OCI-LY1 (cell line): ENCODE results near the gene VCX3B.
"Not testable (repeated sequence)": the region's sequence is repeated elsewhere in the genome, so short reads cannot be mapped to it uniquely, and the experiment has no call there.

ENCODE experiments used
- H2AFZ ChIP-seq: fragments of 200-600 bp; sonication (generic), shearing (Covaris generic); 2 replicates; pipeline ENCODE4 v1.6.0; 2014; ENCODE audit warnings: antibody characterized with exemption, mild to moderate bottlenecking, low read length
- H3F3A ChIP-seq: fragments of 200-600 bp; sonication (generic), shearing (Covaris generic); 2 replicates; pipeline ENCODE4 v1.6.0; 2014; ENCODE audit warnings: mild to moderate bottlenecking, antibody characterized with exemption, low read length, moderate library complexity; ENCODE audit not compliant: insufficient read depth
- H3K27ac ChIP-seq: fragments of 200-600 bp; sonication (generic); 2 replicates; pipeline ENCODE4 v1.5.1; 2014; ENCODE audit warnings: low read length, mixed run types, mild to moderate bottlenecking, low read depth; ENCODE audit not compliant: poor library complexity, severe bottlenecking
- H3K27me3 ChIP-seq: fragments of 200-600 bp; sonication (generic); 2 replicates; pipeline ENCODE4 v1.6.0; 2014; ENCODE audit warnings: antibody characterized with exemption, mild to moderate bottlenecking, low read length, moderate library complexity; ENCODE audit not compliant: insufficient read depth
- H3K36me3 ChIP-seq: fragments of 200-600 bp; sonication (generic); 2 replicates; pipeline ENCODE4 v1.6.1; 2014; ENCODE audit warnings: mild to moderate bottlenecking, antibody characterized with exemption, low read length, moderate library complexity, mixed read lengths; ENCODE audit not compliant: insufficient read depth
- H3K4me1 ChIP-seq: fragments of 200-600 bp; sonication (generic); 2 replicates; pipeline ENCODE4 v1.5.1; 2014; ENCODE audit warnings: mild to moderate bottlenecking, low read length, moderate library complexity; ENCODE audit not compliant: insufficient read depth, severe bottlenecking
- H3K4me2 ChIP-seq: fragments of 200-600 bp; sonication (generic), shearing (Covaris generic); 2 replicates; pipeline ENCODE4 v1.6.1; 2014; ENCODE audit warnings: low read length
- H3K4me3 ChIP-seq: fragments of 200-600 bp; sonication (generic); 2 replicates; pipeline ENCODE4 v1.5.1; 2014; ENCODE audit warnings: low read length, low read depth, mild to moderate bottlenecking, mixed read lengths; ENCODE audit not compliant: poor library complexity, severe bottlenecking
- H3K79me2 ChIP-seq: fragments of 200-600 bp; shearing (Covaris generic); 2 replicates; pipeline ENCODE4 v1.6.1; 2016; ENCODE audit warnings: mixed run types, low read length, mixed read lengths; ENCODE audit not compliant: insufficient read depth
- H3K9ac ChIP-seq: fragments of 200-600 bp; sonication (generic), shearing (Covaris generic); 2 replicates; pipeline ENCODE4 v1.6.1; 2014; ENCODE audit warnings: mild to moderate bottlenecking, low read length, mixed read lengths
- H3K9me2 ChIP-seq: fragments of 200-600 bp; sonication (generic), shearing (Covaris generic); 2 replicates; pipeline ENCODE4 v1.6.1; 2014; ENCODE audit warnings: low read depth, mild to moderate bottlenecking, low read length, mixed read lengths
- H3K9me3 ChIP-seq: fragments of 200-600 bp; shearing (Covaris generic); 2 replicates; pipeline ENCODE4 v1.6.1; 2014; ENCODE audit warnings: low read length, mixed read lengths
- H4K20me1 ChIP-seq: fragments of 200-600 bp; sonication (generic), shearing (Covaris generic); 2 replicates; pipeline ENCODE4 v1.6.0; 2016; ENCODE audit warnings: mild to moderate bottlenecking, low read length; ENCODE audit not compliant: insufficient read depth
- CTCF ChIP-seq: fragments of 200-600 bp; sonication (generic), shearing (Covaris generic); IDR thresholded peaks from 2 replicates; pipeline ENCODE4 v1.5.1; 2017; ENCODE audit warnings: mild to moderate bottlenecking, antibody characterized with exemption, low read length, moderate library complexity, mixed read lengths
- EZH2 ChIP-seq: fragments of 200-600 bp; sonication (generic), shearing (Covaris generic); IDR thresholded peaks from 2 replicates; pipeline ENCODE4 v1.8.0; 2017; ENCODE audit warnings: borderline replicate concordance, mixed run types, mild to moderate bottlenecking, antibody characterized with exemption, low read length, moderate library complexity, mixed read lengths

VCX3B gene

GRCh38 chrX:8447368-8447767 lies 17.3 kb upstream of the VCX3B start:
- no peak overlapping the region for H3K9ac ChIP-seq
- no peaks in the 10 kb centered on the region for H3K9me3 ChIP-seq
- TF ChIP-seq CTCF (no peak), EZH2 (no peak)
- no peaks in the 10 kb centered on the region for H3F3A ChIP-seq
- H3K4me3 ChIP-seq = no peak overlapping the region
- H3K79me2 ChIP-seq = no peaks in the 10 kb centered on the region
- no peak overlapping the region for H3K4me2 ChIP-seq
- H3K36me3 ChIP-seq = no peaks in the 10 kb centered on the region
- H3K27me3 ChIP-seq = no peaks in the 10 kb centered on the region
- H3K9me2 ChIP-seq = no peaks in the 10 kb centered on the region
- no peak overlapping the region for H2AFZ ChIP-seq
- no peak overlapping the region for H3K27ac ChIP-seq
- H3K4me1 ChIP-seq = no peaks in the 10 kb centered on the region
- H4K20me1 ChIP-seq = no peaks in the 10 kb centered on the region

GRCh38 chrX:8452343-8452742 lies 12.3 kb upstream of the VCX3B start:
- H3K79me2 ChIP-seq, H2AFZ ChIP-seq, H3K9ac ChIP-seq, H3K27ac ChIP-seq, H3K27me3 ChIP-seq, H3K36me3 ChIP-seq, H3K4me1 ChIP-seq, H3K4me2 ChIP-seq, H3K9me2 ChIP-seq, H3K9me3 ChIP-seq, H4K20me1 ChIP-seq, H3F3A ChIP-seq, H3K4me3 ChIP-seq: not testable (repeated sequence)

- H3K9ac ChIP-seq = no peak overlapping the region
- no peak overlapping the region for H3K27ac ChIP-seq
- no peaks in the 10 kb centered on the region for H3K79me2 ChIP-seq
- no peaks in the 10 kb centered on the region for H3K4me1 ChIP-seq
- H2AFZ ChIP-seq = no peak overlapping the region
- H4K20me1 ChIP-seq = no peaks in the 10 kb centered on the region
- H3K4me2 ChIP-seq = no peak overlapping the region
- TF ChIP-seq CTCF (no peak), EZH2 (no peak)
- no peaks in the 10 kb centered on the region for H3K36me3 ChIP-seq
- no peaks in the 10 kb centered on the region for H3F3A ChIP-seq
- no peaks in the 10 kb centered on the region for H3K9me2 ChIP-seq
- H3K9me3 ChIP-seq = no peaks in the 10 kb centered on the region
- no peaks in the 10 kb centered on the region for H3K27me3 ChIP-seq
- H3K4me3 ChIP-seq = no peak overlapping the region
These were observed 11.0 kb upstream of the VCX3B start for GRCh38 chrX:8453611-8454010.

DNA sequence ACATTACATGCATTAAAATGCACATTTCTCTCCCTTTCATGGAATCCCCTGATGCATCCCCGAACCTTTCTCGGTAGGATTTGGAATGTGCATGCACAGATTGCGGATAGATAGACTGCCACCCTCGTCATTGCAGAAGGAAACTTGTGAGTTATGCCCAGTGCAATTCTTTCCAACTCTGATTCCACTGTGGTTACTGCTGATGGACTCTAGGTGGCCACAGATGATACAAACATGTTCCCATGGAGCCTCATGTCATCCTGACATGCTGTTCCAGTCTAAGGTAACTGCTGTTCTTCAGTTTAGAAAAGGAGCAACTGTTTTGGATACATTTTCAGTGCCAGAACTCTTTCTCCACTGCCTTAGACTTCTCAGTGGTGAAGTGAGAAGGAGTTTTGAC lies 9.1 kb upstream of the VCX3B start:
- H3K4me3 ChIP-seq = no peak overlapping the region
- H3K9me3 ChIP-seq = no peaks in the 10 kb centered on the region
- H3K36me3 ChIP-seq = no peaks in the 10 kb centered on the region
- H3K4me1 ChIP-seq = no peaks in the 10 kb centered on the region
- H3K9me2 ChIP-seq = no peaks in the 10 kb centered on the region
- no peak overlapping the region for H3K4me2 ChIP-seq
- no peaks in the 10 kb centered on the region for H3F3A ChIP-seq
- H4K20me1 ChIP-seq = no peaks in the 10 kb centered on the region
- no peaks in the 10 kb centered on the region for H3K27me3 ChIP-seq
- H3K27ac ChIP-seq = no peak overlapping the region
- no peaks in the 10 kb centered on the region for H3K79me2 ChIP-seq
- no peak overlapping the region for H3K9ac ChIP-seq
- H2AFZ ChIP-seq = no peak overlapping the region
- TF ChIP-seq CTCF (no peak), EZH2 (no peak)
